Measurements from ENCODE around the gene ASCL4. TPM values are rescaled to one million over a fixed set of nuclear protein-coding genes. Genes with fewer than 3 reads are reported as not detected.

ASCL4 gene
- polyA plus RNA-seq, 2 of the 4 experiments (the other 2 are of a cell fraction), result not detected

DNA sequence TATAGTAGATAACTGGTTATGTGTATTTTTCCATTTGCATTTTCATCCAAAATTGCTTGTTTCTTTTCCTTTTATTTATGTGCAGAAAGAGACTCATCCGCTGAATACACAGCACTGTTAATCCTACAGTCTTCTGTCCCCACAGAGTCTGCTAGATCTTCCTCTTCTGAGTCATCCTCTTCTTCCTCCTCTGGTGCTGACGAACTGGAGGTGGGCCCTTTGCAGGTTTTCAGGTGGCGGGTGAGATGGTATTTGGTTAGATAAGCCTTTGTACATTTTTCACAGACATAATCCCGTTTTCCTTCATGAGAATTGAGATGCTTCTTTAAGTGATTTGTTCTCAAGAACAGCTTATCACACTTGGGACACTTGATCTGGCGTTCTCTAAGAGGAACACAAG is 40.4 kb upstream of the ASCL4 start (continued):
- TF ChIP-seq ZNF302 (CRISPR knock-in tag; IDR thresholded peaks at IDR 0.05) (no peak), RCOR1 (IDR thresholded peaks at IDR 0.05; ENCODE audit: low read depth, low read length) (no peak), EHMT2 (IDR thresholded peaks at IDR 0.05; ENCODE audit: low read depth) (no peak)

DNA sequence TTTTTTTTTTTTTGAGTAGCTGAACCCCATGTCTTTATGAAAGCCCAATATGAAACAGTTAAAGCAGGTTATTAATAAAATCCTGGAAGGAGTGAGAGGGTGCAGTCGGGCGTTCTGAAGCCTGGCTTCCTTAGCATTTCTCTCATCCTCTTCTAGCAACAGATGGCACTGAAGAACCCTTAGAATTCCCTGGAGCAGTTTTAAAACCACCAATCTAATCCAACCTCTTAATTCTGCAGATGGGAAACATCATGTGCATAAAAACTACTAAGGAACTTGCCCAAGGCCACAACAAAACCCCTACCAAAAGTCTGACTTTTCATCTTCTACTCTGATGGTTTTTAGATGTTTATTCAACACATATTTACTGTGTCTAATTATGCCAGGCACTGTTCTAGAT is 38.7 kb upstream of the ASCL4 start:
- ATAC-seq (no peak), FAIRE-seq (no peak), DNase-seq (ENCODE audit: low read depth in 1 of 2, low spot score in 1 of 2) (no peak)
- H3K4me3 ChIP-seq, result no peak overlapping the region
- no peaks in the 10 kb centered on the region for H3K9me3 ChIP-seq
- POLR2A ChIA-PET, result no interaction called here
- 93% methylated on average over 2 of the region's 2 CpGs for WGBS (ENCODE audit: missing lambda C conversion rate)
- CTCF ChIA-PET, result interaction anchor here (0.7 to 1.8 kb wide), 2 partner anchors 60 to 150 kb away, joined by 3 to 6 read pairs; no protein-coding TSS in a partner anchor
- H3K4me2 ChIP-seq, result no peak overlapping the region
- TF ChIP-seq PHF8 (IDR thresholded peaks at IDR 0.05; ENCODE audit: borderline replicate concordance, low read depth) (no peak), KDM5A (IDR thresholded peaks at IDR 0.05) (no peak), ESRRA (IDR thresholded peaks at IDR 0.05; ENCODE audit: borderline replicate concordance, low read length) (no peak), EHF (CRISPR knock-in tag; IDR thresholded peaks at IDR 0.05) (no peak), CBX2 (IDR thresholded peaks at IDR 0.05; ENCODE audit: borderline replicate concordance, low read depth) (no peak), NPAS2 (CRISPR knock-in tag; IDR thresholded peaks at IDR 0.05; ENCODE audit: borderline replicate concordance) (no peak), POLR2AphosphoS2 (conservative IDR thresholded peaks at IDR 0.05; ENCODE audit: low read length) (no peak), GATA3 (IDR thresholded peaks at IDR 0.05; ENCODE audit: borderline replicate concordance) (no peak), MYC (IDR thresholded peaks at IDR 0.05; ENCODE audit: borderline replicate concordance, low read length) (no peak), ZC3H11A (IDR thresholded peaks at IDR 0.05) (no peak), POLR2A (IDR thresholded peaks at IDR 0.05; ENCODE audit: low read length) (no peak), HOXB5 (CRISPR knock-in tag; IDR thresholded peaks at IDR 0.05) (no peak), FOSB (CRISPR knock-in tag; IDR thresholded peaks at IDR 0.05) (no peak), MAFK (IDR thresholded peaks at IDR 0.05; ENCODE audit: partially characterized antibody) (no peak)
- TF ChIP-seq, protein P1, sequence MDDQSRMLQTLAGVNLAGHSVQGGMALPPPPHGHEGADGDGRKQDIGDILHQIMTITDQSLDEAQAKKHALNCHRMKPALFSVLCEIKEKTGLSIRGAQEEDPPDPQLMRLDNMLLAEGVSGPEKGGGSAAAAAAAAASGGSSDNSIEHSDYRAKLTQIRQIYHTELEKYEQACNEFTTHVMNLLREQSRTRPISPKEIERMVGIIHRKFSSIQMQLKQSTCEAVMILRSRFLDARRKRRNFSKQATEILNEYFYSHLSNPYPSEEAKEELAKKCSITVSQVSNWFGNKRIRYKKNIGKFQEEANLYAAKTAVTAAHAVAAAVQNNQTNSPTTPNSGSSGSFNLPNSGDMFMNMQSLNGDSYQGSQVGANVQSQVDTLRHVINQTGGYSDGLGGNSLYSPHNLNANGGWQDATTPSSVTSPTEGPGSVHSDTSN (IDR thresholded peaks at IDR 0.05), result no peak
- TF ChIP-seq, protein P2, sequence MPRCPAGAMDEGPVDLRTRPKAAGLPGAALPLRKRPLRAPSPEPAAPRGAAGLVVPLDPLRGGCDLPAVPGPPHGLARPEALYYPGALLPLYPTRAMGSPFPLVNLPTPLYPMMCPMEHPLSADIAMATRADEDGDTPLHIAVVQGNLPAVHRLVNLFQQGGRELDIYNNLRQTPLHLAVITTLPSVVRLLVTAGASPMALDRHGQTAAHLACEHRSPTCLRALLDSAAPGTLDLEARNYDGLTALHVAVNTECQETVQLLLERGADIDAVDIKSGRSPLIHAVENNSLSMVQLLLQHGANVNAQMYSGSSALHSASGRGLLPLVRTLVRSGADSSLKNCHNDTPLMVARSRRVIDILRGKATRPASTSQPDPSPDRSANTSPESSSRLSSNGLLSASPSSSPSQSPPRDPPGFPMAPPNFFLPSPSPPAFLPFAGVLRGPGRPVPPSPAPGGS (IDR thresholded peaks at IDR 0.05), result no peak
- TF ChIP-seq, protein P3, sequence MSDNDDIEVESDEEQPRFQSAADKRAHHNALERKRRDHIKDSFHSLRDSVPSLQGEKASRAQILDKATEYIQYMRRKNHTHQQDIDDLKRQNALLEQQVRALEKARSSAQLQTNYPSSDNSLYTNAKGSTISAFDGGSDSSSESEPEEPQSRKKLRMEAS (IDR thresholded peaks at IDR 0.05), result no peak
- H3K27ac ChIP-seq, result no peak overlapping the region
- H3K4me1 ChIP-seq, result no peaks in the 10 kb centered on the region

DNA sequence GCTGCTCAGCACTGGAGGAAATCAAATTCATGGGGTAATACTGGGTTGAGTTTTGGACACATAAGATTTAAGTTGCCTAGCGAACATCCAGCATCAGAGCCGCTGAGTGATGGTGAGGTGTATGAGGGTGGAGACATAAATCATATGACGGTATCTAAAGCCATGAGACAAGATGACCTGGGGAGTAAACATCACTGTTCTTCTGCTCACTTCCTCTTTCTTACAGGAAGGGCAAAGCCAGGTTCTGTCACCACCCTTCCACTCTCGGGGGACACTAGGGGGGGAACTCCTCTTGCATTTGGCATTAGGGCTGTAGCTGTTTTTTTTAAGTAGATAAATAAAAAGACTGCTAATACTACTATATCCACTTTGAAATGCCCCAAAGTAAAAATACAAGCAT is 37.6 kb upstream of the ASCL4 start:
- no peaks in the 10 kb centered on the region for H3K4me1 ChIP-seq
- ATAC-seq (no peak), DNase-seq (ENCODE audit: low read depth in 1 of 2, low spot score in 1 of 2) (no peak), FAIRE-seq (no peak)
- no peak overlapping the region for H3K4me2 ChIP-seq
- CTCF ChIA-PET, result no interaction called here
- no peaks in the 10 kb centered on the region for H3K9me3 ChIP-seq
- POLR2A ChIA-PET, result no interaction called here
- no peak for TF ChIP-seq ZFP36 (IDR thresholded peaks at IDR 0.05; ENCODE audit: borderline replicate concordance, partially characterized antibody)
- TF ChIP-seq, protein P4, sequence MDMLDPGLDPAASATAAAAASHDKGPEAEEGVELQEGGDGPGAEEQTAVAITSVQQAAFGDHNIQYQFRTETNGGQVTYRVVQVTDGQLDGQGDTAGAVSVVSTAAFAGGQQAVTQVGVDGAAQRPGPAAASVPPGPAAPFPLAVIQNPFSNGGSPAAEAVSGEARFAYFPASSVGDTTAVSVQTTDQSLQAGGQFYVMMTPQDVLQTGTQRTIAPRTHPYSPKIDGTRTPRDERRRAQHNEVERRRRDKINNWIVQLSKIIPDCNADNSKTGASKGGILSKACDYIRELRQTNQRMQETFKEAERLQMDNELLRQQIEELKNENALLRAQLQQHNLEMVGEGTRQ (IDR thresholded peaks at IDR 0.05), result no peak
- no peak for TF ChIP-seq POLR2AphosphoS2 (conservative IDR thresholded peaks at IDR 0.05; ENCODE audit: low read length)
- no peak for TF ChIP-seq HOXA7 (CRISPR knock-in tag; IDR thresholded peaks at IDR 0.05)
- no peak for TF ChIP-seq RCOR1 (IDR thresholded peaks at IDR 0.05; ENCODE audit: low read depth, low read length)
- TF ChIP-seq RFX5 (IDR thresholded peaks at IDR 0.05), result no peak
- no peak for TF ChIP-seq CHD4 (IDR thresholded peaks at IDR 0.05; ENCODE audit: borderline replicate concordance)
- TF ChIP-seq HOXB13 (CRISPR knock-in tag; IDR thresholded peaks at IDR 0.05; ENCODE audit: low read depth), result no peak
- TF ChIP-seq ZC3H11A (IDR thresholded peaks at IDR 0.05), result no peak
- no peak for TF ChIP-seq JUNB (IDR thresholded peaks at IDR 0.05)
- no peak for TF ChIP-seq BHLHE40 (IDR thresholded peaks at IDR 0.05; ENCODE audit: low read depth, low read length)
- TF ChIP-seq KDM5A (IDR thresholded peaks at IDR 0.05), result no peak
- H3K4me3 ChIP-seq, result no peak overlapping the region
- 92% methylated on average over 4 of the region's 4 CpGs for WGBS (ENCODE audit: missing lambda C conversion rate)
- no peak overlapping the region for H3K27ac ChIP-seq
